Measurements from ENCODE around the gene CDC42EP1.
"Not testable (repeated sequence)": the region's sequence is repeated elsewhere in the genome, so short reads cannot be mapped to it uniquely, and the experiment has no call there.

The CDC42EP1 gene

GRCh38 chr22:37571992-37572373, 11.7 kb downstream of the CDC42EP1 start:
- H3K4me3 ChIP-seq (ENCODE audit: low read length) = no peak overlapping the region
- no peak for DNase-seq (ENCODE audit: low read depth)
- TF ChIP-seq, protein P1, sequence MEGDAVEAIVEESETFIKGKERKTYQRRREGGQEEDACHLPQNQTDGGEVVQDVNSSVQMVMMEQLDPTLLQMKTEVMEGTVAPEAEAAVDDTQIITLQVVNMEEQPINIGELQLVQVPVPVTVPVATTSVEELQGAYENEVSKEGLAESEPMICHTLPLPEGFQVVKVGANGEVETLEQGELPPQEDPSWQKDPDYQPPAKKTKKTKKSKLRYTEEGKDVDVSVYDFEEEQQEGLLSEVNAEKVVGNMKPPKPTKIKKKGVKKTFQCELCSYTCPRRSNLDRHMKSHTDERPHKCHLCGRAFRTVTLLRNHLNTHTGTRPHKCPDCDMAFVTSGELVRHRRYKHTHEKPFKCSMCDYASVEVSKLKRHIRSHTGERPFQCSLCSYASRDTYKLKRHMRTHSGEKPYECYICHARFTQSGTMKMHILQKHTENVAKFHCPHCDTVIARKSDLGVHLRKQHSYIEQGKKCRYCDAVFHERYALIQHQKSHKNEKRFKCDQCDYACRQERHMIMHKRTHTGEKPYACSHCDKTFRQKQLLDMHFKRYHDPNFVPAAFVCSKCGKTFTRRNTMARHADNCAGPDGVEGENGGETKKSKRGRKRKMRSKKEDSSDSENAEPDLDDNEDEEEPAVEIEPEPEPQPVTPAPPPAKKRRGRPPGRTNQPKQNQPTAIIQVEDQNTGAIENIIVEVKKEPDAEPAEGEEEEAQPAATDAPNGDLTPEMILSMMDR (conservative IDR thresholded peaks at IDR 0.05; ENCODE audit: low read length) = no peak

GRCh38 chr22:37575490-37576003, 15.3 kb downstream of the CDC42EP1 start:
- no peak for DNase-seq (ENCODE audit: low read depth)
- no peak overlapping the region for H3K4me3 ChIP-seq (ENCODE audit: low read length)
- TF ChIP-seq, protein P1 (conservative IDR thresholded peaks at IDR 0.05; ENCODE audit: low read length) = no peak

GRCh38 chr22:37578002-37578401, 17.7 kb downstream of the CDC42EP1 start:
- DNase-seq (ENCODE audit: low read depth) = no peak
- TF ChIP-seq, protein P1 (conservative IDR thresholded peaks at IDR 0.05; ENCODE audit: low read length) = no peak
- H3K4me3 ChIP-seq (ENCODE audit: low read length) = no peak overlapping the region

GRCh38 chr22:37581504-37581903, 21.2 kb downstream of the CDC42EP1 start:
- TF ChIP-seq, protein P1 (conservative IDR thresholded peaks at IDR 0.05; ENCODE audit: low read length) = no peak
- no peak overlapping the region for H3K4me3 ChIP-seq (ENCODE audit: low read length)
- DNase-seq (ENCODE audit: low read depth) = no peak

DNA sequence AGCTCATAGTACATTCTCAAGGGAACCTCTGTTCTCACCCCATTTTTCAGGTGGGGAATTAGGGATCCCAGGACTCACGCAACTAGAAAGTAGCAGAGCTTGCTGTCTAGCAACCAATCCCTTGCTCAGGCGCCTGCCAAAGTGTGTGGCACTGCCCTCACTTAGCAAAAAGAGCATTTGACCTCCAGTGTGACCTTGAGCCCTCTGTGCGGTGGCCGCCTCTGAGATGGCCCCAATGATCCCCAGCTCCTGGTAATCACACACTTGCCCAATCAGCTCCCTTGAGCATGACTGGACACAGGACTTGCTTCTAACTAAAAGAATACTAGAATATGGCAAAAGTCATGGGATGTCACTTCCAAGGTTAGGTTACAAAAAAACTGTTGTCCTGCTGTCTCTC, 22.2 kb downstream of the CDC42EP1 start:
- DNase-seq (ENCODE audit: low read depth) = no peak
- TF ChIP-seq, protein P1 (conservative IDR thresholded peaks at IDR 0.05; ENCODE audit: low read length) = no peak

GRCh38 chr22:37588546-37589215, 28.4 kb downstream of the CDC42EP1 start:
- no peak overlapping the region for H3K4me3 ChIP-seq (ENCODE audit: low read length)
- DNase-seq (ENCODE audit: low read depth) = no peak
- TF ChIP-seq, protein P1 (conservative IDR thresholded peaks at IDR 0.05; ENCODE audit: low read length) = no peak

More for the DNA sequence above, 22.2 kb downstream of the CDC42EP1 start:
- H3K4me3 ChIP-seq (ENCODE audit: low read length) = no peak overlapping the region

GRCh38 chr22:37589636-37590035, 29.4 kb downstream of the CDC42EP1 start:
- TF ChIP-seq, protein P1 (conservative IDR thresholded peaks at IDR 0.05; ENCODE audit: low read length) = no peak
- DNase-seq (ENCODE audit: low read depth) = no peak
- H3K4me3 ChIP-seq (ENCODE audit: low read length) = no peak overlapping the region

DNA sequence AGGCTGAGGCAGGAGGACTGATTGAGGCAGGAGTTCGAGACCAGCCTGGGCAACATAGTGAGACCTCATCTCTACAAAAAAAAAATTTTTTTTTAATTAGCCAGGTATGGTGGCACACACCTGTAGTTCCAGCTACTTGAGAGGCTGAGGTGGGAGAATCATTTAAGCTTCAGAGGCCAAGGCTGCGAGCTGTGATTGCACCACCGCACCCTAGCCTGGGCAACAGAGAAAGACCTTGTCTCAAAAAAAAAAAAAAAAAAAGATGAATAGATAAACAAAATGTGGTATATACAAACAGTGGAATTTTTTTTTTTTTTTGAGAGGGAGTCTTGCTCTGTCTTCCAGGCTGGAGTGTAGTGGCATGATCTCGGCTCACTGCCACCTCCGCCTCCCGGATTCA, 30.8 kb downstream of the CDC42EP1 start:
- not testable (repeated sequence) for DNase-seq (ENCODE audit: low read depth)

More for the DNA sequence above, 30.8 kb downstream of the CDC42EP1 start:
- not testable (repeated sequence) for H3K4me3 ChIP-seq (ENCODE audit: low read length)

Data from AG10803 (cell line).